GM19035 (cell line): Measurements from ENCODE around the gene AMZ1.
"Not testable (repeated sequence)": the region's sequence is repeated elsewhere in the genome, so short reads cannot be mapped to it uniquely, and the experiment has no call there.

Experiments used
- ATAC-seq: cut with Tn5 transposase; IDR thresholded peaks from one replicate; pipeline ENCODE4 v1.9.1; 2021; ENCODE audit not compliant: unreplicated experiment

Gene AMZ1

DNA sequence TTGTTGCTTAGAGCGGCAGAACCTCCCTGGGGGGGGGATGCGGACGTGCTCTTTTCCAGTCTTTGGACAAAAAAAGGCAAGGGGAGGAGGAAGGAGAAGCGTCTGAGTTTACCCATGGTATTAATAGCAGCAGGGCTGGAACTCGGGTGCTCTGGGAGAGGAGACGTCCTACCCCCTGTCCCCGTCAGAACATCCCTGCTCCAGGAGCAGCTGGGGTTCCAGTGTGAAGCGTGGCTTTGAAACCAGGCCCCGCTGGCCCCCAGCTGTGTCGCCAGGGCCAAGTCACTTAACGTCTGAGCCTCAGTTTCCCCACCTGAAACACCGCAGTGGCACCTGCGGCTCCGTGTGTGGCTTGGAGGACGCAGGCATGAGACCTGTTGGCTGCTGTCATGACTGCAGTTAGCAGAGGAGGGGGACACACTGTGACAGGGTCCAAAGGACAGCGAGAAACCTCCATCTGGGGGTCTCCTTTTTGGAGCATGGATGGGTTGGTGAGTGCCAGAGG is 1.4 kb downstream of the AMZ1 start:
- ATAC-seq, result no peak

DNA sequence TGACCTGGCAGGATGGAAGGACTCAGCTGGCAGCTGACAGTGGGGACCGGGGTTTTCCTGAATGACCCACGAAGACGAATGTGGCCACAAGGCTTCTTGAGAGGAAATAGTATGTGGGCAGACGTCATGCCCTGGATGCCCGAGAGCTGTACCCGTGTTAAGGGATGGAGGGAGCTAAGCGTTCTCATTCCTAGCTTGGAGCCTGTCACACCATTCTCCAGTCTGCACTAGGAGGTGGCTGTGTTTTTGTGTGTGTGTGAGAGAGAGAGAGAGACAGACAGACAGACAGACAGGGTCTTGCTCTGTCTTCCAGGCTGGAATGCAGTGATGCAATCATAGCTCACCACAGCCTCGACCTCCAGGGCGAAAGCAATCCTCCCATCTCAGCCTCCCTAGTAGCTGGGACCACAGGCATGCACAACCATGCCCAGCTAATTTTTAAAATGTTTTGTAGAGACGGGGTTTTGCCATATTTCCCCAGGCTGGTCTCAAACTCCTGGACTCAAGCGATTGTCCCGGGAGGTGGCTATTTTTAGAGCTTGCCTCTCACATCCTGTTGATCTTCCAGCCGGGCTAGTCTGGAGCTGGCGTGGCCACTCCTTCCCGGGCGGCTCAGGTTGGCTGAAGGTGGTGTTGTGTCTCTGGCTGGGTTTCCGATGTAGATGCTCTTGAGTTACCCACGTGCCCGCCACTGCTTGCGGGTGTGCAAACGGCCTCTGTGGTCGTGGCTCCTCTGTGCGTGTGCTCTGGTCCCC is 2.1 kb downstream of the AMZ1 start:
- no peak for ATAC-seq

DNA sequence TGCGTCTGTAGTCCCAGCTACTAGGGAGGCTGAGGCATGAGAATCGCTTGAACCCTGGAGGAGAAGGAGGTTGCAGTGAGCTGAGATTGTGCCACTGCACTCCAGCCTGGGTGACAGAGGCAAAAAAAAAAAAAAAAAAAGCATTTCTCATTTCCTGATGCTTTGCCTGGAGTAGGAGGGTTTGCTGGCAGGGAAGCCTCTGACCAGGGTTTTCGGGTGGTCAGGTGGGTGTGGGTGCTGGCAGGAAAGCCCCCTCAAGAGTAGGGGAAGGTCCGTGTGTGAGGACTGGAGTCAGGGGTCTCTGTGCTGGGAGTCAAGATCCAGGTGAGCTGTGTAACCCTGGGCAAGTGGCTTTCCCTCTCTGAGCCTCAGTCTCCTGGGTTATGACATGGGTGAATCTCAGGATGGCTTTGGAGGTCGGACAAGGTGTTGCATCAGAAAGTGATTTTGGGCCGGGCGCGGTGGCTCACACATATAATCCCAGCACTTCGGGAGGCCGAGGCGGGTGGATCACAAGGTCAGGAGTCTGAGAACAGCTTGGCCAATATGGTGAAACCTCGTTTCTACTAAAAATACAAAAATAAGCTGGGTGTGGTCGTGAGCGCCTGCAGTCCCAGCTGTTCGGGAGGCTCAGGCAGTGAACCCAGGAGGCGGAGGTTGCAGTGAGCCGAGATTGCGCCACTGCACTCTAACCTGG is 3.2 kb downstream of the AMZ1 start:
- no peak for ATAC-seq

DNA sequence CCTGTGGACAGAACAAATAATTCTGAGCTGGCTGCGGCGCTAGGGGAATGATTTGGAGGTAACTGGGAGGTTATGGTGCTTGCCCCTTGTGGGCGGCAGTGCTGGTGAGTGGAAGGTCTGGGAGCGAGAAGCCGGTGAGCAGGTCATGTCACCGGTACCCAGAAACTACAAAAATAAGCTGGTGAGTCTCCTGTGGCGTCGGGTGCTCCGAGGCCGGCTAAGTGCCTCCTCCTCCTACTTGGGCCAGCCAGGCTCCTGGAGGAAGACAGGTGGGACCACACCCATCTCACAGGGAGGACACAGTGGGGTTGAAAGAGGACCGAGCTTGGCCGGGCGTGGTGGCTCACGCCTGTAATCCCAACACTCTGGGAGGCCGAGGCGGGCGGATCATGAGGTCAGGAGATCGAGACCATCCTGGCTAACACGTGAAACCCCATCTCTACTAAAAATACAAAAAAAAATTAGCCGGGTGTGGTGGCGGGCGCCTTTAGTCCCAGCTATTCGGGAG is 4.0 kb downstream of the AMZ1 start:
- ATAC-seq, result not testable (repeated sequence)

DNA sequence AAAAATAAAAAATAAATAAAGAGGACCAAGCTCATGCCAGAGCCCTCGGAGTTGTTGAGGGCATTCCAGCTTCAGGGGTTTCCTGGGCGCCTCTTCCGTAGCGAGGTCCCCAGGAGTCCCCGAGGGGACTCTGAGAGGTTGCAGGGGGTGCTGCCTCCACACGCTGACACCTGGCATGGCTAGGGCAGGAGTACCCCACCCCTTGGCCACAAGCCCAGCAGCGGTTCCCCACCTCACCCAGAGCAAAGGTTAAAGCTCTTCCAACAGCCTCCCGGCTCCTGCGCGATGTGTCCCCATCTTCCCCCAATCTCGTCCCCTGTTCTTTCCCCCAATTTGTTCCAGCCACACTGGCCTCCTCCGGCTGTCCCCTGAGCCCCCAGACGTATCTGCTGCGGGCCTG is 4.5 kb downstream of the AMZ1 start:
- ATAC-seq, result no peak

DNA sequence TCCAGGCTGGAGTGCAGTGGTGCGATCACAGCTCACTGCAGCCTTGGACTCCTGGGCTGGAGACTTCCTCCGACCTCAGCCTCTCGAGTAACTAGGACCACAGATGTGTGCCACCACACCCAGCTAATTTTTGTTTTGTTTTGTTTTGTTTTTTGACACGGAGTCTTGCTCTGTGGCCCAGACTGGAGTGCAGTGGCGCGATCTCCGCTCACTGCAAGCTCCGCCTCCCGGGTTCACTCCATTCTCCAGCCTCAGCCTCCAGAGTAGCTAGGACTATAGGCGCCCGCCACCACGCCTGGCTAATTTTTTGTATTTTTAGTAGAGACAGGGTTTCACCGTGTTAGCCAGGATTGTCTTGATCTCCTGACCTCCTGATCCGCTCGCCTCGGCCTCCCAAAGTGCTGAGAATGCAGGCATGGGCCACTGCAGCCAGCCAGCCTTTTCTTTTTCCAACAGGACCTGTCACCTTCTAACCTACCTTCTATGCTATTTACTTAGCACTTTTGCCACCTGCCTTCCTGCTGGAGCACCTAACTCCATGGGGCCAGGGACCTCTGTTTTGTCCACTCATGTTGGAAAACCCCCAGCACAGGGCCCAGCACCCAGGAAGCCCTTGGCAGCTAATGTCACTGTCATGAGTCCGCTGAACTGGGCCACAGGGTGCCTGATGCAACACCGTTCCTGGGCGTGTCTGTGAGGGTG is 5.6 kb downstream of the AMZ1 start:
- ATAC-seq, result not testable (repeated sequence)

DNA sequence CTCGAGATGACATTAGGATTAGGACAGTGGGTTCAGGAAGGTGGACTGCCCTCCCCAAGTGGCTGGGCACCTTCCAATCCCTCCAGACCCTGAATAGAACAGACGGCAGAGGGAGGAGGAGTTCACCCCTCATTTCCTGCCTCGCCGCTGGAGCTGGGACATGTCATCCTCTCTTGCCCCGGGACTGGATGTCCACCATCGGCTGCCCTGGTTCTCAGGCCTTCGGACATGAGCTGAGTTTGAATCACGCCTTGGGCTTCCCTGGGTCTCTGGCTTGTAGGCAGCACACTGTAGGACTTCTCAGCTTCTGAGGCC is 6.1 kb downstream of the AMZ1 start:
- not testable (repeated sequence) for ATAC-seq

DNA sequence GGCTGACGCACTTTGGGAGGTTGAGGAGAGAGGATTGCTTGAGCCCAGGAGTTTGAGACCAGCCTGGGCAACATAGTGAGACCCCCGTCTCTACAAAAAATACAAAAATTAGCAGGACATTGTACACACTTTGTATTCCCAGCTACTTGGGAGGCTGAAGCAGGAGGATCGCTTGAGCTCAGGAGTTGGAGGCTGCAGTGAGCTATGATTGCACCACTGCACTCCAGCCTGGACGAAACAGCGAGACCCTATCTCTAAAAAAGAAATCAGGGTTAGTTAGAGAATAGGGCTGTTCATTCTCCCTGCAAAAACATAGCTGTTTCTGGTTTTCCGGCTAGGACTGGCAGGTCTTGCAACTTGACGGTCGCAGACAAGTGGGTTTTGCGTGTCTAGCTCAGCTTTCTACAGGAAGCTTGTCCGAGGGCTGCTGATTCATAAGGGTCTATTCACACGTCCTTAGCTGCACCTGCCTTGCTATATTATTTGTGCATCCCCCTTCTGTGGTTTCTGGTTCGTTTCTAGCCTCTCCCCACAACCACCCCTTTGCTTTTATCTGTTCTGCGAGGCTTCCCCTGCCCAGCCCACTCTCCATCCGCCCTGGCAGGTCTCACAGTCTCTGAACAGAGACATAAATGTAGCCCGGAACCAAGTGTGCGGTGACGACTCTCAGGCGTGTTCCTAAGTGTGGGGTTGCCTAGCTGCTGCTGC is 10.7 kb downstream of the AMZ1 start:
- peak; percentile 89 for ATAC-seq

DNA sequence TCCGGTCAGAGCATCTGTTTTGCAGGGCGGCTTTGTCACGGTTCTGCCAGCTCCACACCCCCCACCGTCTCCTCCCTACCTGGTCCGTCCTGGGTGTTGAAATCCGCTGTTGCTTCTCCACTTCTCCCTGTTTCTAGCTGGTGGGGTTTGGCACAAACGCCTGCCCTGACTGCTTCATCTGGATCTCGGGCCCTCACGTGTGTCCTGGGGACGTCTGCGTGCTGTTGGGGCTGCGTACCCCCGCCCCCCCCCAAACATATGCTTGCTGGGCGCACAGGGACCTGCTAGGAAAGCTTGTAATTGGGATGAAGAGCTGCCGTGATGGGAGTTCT is 11.3 kb downstream of the AMZ1 start:
- no peak for ATAC-seq

DNA sequence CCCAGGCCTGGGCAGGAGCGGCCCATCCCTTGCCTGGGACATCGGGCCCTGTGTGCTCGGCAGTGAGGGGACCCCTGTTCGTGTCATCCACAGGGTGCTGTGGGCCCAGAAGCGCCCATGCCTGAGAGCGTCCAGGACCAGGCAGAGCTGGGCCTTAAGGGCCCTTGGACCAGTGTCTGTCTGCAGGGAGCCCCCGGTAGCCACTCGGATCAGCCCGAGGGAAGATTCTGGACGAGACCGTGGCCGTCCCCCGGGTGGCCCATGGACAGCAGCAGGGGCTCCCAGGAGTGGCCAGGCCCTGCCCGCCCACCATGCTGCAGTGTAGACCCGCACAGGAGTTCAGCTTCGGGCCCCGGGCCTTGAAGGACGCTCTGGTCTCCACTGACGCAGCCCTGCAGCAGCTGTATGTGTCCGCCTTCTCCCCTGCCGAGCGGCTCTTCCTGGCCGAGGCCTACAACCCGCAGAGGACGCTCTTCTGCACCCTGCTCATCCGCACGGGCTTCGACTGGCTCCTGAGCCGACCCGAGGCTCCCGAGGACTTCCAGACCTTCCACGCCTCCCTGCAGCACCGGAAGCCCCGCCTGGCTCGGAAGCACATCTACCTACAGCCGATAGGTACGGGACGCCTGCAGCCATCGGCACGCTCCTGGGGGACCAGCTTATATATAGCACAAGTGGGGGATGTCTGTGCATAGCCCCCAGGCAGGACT is 12.3 kb downstream of the AMZ1 start:
- ATAC-seq, result no peak

DNA sequence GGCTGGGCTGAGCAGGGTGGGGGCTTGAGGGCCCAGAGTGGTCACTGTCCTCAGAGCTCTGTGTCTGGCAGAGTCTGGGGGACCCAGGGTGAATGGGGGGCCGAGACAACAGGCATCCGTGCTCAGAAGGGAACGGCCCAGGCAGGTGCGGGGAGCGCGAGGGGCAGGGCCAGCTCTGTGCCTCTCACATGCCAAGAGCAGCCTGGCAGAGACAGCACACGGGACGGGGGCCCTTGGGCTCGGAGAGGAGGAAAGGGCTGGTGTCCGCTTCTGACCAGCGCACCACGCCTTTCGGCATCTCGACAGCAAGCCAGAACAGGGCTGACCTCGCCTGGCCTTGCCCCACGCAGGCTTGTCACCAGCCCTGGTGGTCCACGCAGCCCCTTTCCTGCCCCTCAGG is 13.4 kb downstream of the AMZ1 start:
- ATAC-seq, result no peak

DNA sequence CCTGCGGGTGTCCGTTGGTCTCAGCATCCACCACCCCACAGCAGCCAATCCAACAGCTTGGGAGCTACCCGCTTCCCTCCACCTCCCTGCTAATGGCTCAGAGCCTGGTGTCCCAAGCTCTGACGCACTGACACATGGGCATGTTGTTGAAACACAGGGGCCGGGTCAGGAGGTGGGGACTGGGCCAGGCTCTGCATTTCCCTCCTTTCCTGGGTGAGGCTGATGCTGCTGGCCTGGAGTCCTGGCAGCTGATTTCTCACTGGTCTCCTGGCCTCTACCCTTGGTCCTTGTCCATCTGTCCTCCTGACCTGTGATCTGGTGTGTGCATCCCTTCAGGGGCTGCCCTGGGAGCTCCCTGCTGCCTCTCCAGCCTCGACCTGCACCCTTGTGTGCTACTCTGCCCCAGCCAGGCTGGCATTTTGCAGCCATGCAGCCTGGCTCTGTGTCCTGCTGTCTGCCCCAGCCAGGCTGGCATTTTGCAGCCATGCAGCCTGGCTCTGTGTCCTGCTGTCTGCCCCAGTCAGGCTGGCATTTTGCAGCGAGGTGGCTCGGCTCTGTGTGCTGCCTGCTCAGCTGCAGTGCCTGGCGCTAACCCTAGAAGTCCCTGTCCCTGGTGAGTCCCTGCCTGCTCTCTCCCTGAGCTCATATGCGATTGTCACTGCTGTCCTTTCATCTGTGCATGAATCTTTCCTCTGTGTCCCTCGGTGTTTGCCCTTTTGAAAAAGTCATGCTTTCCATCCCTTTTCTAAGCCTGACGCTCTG is 14.0 kb downstream of the AMZ1 start:
- no peak for ATAC-seq

DNA sequence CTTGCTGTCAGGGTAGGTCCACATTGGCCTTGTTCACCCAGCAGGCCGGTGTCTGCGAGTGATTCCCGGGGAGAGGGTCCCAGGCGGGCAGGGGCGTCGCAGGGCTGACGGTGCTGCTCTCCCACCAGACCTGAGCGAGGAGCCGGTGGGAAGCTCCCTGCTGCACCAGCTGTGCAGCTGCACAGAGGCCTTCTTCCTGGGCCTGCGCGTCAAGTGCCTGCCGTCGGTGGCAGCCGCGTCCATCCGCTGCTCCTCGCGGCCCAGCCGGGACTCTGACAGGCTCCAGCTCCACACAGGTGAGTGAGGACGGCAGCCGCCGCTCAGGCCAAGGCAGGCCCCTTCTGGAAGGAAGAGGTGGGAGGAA is 14.6 kb downstream of the AMZ1 start:
- ATAC-seq, result no peak

DNA sequence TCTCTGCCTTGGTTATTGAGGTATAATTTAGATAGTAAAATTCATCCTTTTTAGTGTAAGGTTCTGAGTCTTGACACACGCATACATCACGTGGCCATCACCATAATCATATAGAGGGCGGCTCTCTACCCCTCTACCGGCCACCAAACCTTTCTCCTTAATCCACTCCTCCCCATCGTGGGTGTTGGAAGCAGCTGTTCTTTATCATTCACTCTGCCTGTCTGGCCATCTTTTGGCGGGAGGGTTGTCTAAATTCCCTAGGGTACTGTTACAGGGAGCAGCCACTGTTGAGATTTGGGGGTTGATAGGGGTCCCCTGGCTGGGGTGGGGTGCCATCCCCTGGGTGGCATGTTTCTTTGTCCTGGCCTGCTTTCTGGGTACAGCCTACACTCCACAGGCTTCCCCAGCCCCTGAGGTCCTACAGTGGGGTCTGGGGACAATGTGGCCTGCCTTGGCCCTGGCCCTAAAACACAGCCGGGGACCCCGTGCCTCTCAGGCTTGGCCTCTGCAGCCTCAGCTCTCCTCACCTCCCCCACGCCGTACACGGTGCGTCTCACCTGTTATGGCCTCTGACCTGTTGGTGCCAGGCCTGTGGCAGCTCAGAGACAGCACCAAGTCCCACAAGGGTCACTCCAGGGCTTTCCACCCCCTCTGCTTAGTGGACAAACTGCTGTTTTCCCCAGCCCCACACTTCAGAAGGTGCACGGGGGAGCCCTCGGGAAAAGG is 17.5 kb downstream of the AMZ1 start:
- ATAC-seq, result no peak

DNA sequence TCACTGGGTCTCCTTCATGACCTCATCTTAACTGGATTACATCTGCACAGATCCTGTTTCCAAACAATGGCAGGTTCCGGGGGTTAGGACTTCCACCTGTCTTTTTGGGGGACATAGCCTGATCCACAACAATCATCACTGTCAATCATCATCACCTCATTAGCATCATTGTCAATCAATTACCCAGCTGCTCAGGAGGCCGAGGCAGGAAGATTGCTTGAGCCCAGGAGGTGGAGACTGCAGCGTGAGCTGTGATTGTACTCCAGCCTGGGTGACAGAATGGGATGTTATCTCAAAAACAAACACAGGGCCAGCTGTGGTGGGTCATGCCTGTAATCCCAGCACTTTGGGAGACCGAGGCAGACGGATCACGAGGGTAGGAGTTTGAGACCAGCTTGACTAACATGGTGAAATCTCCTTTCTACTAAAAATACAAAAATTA is 18.7 kb downstream of the AMZ1 start:
- ATAC-seq, result no peak

DNA sequence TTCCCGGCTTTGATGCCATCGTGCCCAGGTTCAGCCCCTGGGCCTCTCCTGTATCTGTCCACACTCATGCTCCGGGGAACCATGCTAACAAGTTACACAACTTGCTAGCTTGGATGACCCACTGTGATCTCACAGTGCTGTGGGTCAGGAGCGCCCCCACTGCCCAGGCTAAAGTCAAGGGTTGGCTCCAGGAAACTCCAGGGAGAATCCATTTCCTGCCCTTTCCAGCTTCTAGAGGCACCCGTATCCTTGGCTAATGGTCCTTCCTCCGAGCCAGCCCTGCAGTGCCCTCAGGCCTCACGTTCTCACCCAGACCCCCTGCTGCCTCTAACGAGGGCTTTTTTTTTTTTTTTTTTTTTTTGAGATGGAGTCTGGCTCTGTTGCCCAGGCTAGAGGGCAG is 19.5 kb downstream of the AMZ1 start:
- no peak for ATAC-seq

DNA sequence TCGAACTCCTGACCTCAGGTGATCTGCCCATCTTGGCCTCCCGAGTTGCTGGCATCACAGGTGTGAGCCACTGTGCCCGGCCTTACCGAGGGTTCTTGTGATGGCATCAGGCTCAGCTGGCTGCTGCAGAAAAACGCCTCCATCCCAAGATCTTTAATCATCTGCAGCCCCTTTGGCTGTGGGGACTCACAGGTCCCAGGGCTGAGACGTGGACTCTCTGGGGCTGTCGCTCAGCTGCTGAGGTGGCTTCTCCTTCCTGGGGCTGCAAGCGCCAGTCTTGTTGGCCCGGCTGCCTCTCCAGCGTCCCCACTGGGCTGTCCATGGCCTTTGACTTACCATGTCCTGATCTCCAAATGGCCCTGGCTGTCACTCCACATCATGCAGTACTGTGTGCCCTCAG is 20.0 kb downstream of the AMZ1 start:
- no peak for ATAC-seq

DNA sequence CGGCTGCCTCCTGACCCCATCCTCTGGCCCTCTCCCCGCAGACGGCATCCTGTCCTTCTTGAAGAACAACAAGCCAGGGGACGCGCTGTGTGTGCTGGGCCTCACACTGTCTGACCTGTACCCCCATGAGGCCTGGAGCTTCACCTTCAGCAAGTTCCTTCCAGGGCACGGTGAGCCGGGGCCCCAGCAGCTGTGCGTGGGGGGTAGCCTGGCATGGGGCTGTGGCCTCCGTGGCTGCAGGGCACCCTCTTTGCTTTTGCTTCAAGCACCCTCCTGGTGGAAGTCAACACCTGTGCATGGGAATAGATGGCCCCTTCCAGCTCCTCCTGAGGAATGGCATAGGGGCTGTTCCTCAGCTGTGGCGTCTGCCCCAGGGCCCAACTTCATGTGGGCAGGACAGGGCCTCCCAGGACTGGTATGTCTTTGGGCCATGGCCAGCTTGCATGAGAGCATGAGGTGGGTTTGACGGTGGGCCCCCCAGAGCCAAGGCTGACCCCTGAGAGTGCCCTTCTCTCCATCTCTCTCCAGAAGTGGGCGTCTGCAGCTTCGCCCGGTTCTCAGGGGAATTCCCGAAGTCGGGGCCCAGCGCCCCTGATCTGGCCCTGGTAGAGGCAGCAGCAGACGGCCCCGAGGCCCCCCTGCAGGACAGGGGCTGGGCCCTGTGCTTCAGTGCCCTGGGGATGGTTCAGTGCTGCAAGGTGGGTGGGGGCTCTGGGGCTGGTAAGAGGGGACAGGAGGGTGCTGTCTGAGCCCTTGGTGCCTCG is 20.7 kb downstream of the AMZ1 start:
- ATAC-seq, result no peak
